Measurements from ENCODE around the gene KIF21B. TPM values are rescaled to one million over a fixed set of nuclear protein-coding genes. Genes with fewer than 3 reads are reported as not detected.

Gene KIF21B
- total and polyA plus RNA-seq, 2 of the 8 experiments (the other 6 are each of a cell fraction or from before 2014, with no cell fraction given) = 10.8 to 26.5 TPM

- FAIRE-seq = no peak
- no peak overlapping the region for H2BK20ac ChIP-seq (ENCODE audit: low read length)
- no peak overlapping the region for H3K9ac ChIP-seq (replicated peaks in 1 of 4; ENCODE audit: extremely low read depth in 1 of 4, low read depth in 3 of 4, low read length in 3 of 4)
- DNase-seq (ENCODE audit: low read depth in 1 of 2, low spot score in 2 of 2) = peak; percentile 27 to 90
- POLR2A ChIA-PET (ENCODE audit: partially characterized antibody) = interaction anchor here (0.8 to 1.3 kb wide), 6 partner anchors 42 to 122 kb away, joined by 3 to 5 read pairs (median 3); no protein-coding TSS in a partner anchor
- H3K23me2 ChIP-seq (ENCODE audit: low read depth, low read length) = no peaks in the 10 kb centered on the region
- H4K5ac ChIP-seq (ENCODE audit: insufficient read length, low read depth, low read length) = no peak overlapping the region
- peaks cover 0 to 3% (median 0%) of the 10 kb centered on the region in 4 experiments; a peak in 1 of 7 replicates for H3K4me1 ChIP-seq (replicated peaks in 1 of 4; ENCODE audit: control insufficient read depth in 3 of 4, insufficient read depth in 4 of 4, low read length in 3 of 4)
- no peak overlapping the region for H3K23ac ChIP-seq (ENCODE audit: insufficient read length)
- no peaks in the 10 kb centered on the region for H3K27me3 ChIP-seq (replicated peaks in 1 of 4; ENCODE audit: control insufficient read depth in 3 of 4, extremely low read depth in 1 of 4, insufficient read depth in 3 of 4, low read length in 3 of 4)
- H3K27ac ChIP-seq (ENCODE audit: low read depth, low read length) = no peak overlapping the region
- no peak overlapping the region for H3K4ac ChIP-seq (replicated peaks; ENCODE audit: insufficient read length, low read depth, low read length)
- no peak overlapping the region for H4K91ac ChIP-seq (replicated peaks; ENCODE audit: insufficient read length, low read length)
- CTCF ChIA-PET (ENCODE audit: partially characterized antibody) = interaction anchor here (0.7 to 28.5 kb wide), 64 partner anchors 9 to 1026 kb away, joined by 3 to 640 read pairs (median 5); partner anchors contain the start of genes ASCL5, KIF14 and TMEM9
- no peak overlapping the region for H2BK5ac ChIP-seq (ENCODE audit: low read depth, low read length)
- no peak overlapping the region; the same call in 1 of the 2 replicates for H3K18ac ChIP-seq (ENCODE audit: extremely low read depth, low read length)
- no peak overlapping the region for H3K14ac ChIP-seq (ENCODE audit: insufficient read length)
- H3K4me3 ChIP-seq (ENCODE audit: extremely low read depth in 1 of 4, insufficient read depth in 2 of 4, low read depth in 3 of 4, low read length in 4 of 4) = no peak overlapping the region
- H2BK15ac ChIP-seq (ENCODE audit: low read length) = no peak overlapping the region
- no peak overlapping the region for H2BK12ac ChIP-seq (ENCODE audit: low read depth, low read length)
- H2BK120ac ChIP-seq (replicated peaks; ENCODE audit: low read depth, low read length) = no peak overlapping the region
- 70% methylated on average over 20 of the region's 34 CpGs; no CpG with 5 or more reads in 1 of the 2 experiments for WGBS, 2 experiments (ENCODE audit: extremely low coverage in 1 of 2, insufficient coverage in 1 of 2, insufficient read length in 1 of 2, insufficient replicate concordance in 2 of 2, low coverage in 1 of 2, low lambda C conversion rate in 2 of 2, missing lambda C conversion rate in 1 of 2)
- H3K79me1 ChIP-seq (ENCODE audit: low read depth, low read length) = no peaks in the 10 kb centered on the region
- H4K20me1 ChIP-seq (replicated peaks in 1 of 2; ENCODE audit: control insufficient read depth in 1 of 2, insufficient read depth in 2 of 2, low read length in 2 of 2) = peaks cover 0 to 2% of the 10 kb centered on the region in 2 experiments
- no peak overlapping the region for H3K4me2 ChIP-seq (ENCODE audit: insufficient read depth in 1 of 2, low read depth in 2 of 2, low read length in 2 of 2)
- H3K56ac ChIP-seq (replicated peaks; ENCODE audit: insufficient read length, low read depth, low read length) = no peak overlapping the region
- no peaks in the 10 kb centered on the region for H3K79me2 ChIP-seq (ENCODE audit: control insufficient read depth in 1 of 2, insufficient read depth in 2 of 2, low read length in 2 of 2)
- peak overlapping the region; percentile 79 for H4K8ac ChIP-seq (ENCODE audit: extremely low read depth, insufficient read depth, low read length)
- H3K9me3 ChIP-seq (ENCODE audit: insufficient read depth in 2 of 2, low read depth in 1 of 2, low read length in 1 of 2) = no peaks in the 10 kb centered on the region
- no peak overlapping the region for H2AK5ac ChIP-seq (ENCODE audit: low read depth, low read length)
- no peak overlapping the region for H2AFZ ChIP-seq (ENCODE audit: low read length)
- H3K36me3 ChIP-seq (ENCODE audit: control insufficient read depth in 2 of 4, insufficient read depth in 4 of 4, low read length in 3 of 4) = peaks cover 0 to 7% (median 4%) of the 10 kb centered on the region in 4 experiments; a peak in 3 of 8 replicates
- peak; percentile 75 to 82 for TF ChIP-seq RAD21 (IDR thresholded peaks at IDR 0.05 in 1 of 2, conservative IDR thresholded peaks at IDR 0.05 in 1 of 2; ENCODE audit: low read depth in 2 of 2, low read length in 2 of 2)
- TF ChIP-seq CBX8 (IDR thresholded peaks at IDR 0.05; ENCODE audit: borderline replicate concordance, low read depth, low read length) = no peak
- no peak for TF ChIP-seq CTBP2 (IDR thresholded peaks at IDR 0.05; ENCODE audit: borderline replicate concordance, insufficient read depth, insufficient read length, low read length)
- no peak for TF ChIP-seq CHD2 (IDR thresholded peaks at IDR 0.05; ENCODE audit: low read length)
- TF ChIP-seq CTCF (IDR thresholded peaks at IDR 0.05; ENCODE audit: control extremely low read depth in 1 of 3, insufficient read depth in 1 of 3, low read depth in 1 of 3, low read length in 3 of 3) = peak; percentile 61 to 80 (median 68)
- no peak for TF ChIP-seq BACH1 (IDR thresholded peaks at IDR 0.05; ENCODE audit: low read length)
Measured at GRCh38 chr1:200971955-200972711, 51.4 kb downstream of the KIF21B start.
